ENCODE results near the gene SIPA1L2. TPM values are rescaled to one million over a fixed set of nuclear protein-coding genes. Genes with fewer than 3 reads are reported as not detected.

SIPA1L2 gene
- total RNA-seq, 1 donor from 2014 or later, result 0.13 TPM

- ChIA-PET POLR2A (no interaction called here), CTCF (no interaction called here)
- Mint-ChIP-seq H3K27me3 (no peaks in the 10 kb centered on the region), H3K27ac (no peak overlapping the region), H3K4me3 (no peak overlapping the region), H3K9me3 (no peaks in the 10 kb centered on the region), H3K36me3 (ENCODE audit: low read depth) (no peaks in the 10 kb centered on the region), H3K4me1 (peaks cover 34% of the 10 kb centered on the region)
- intact Hi-C loops (cut with micrococcal nuclease), result no loop called here
- ATAC-seq (ENCODE audit: low read depth) (no peak), DNase-seq (no peak)
- TF ChIP-seq, protein P1, sequence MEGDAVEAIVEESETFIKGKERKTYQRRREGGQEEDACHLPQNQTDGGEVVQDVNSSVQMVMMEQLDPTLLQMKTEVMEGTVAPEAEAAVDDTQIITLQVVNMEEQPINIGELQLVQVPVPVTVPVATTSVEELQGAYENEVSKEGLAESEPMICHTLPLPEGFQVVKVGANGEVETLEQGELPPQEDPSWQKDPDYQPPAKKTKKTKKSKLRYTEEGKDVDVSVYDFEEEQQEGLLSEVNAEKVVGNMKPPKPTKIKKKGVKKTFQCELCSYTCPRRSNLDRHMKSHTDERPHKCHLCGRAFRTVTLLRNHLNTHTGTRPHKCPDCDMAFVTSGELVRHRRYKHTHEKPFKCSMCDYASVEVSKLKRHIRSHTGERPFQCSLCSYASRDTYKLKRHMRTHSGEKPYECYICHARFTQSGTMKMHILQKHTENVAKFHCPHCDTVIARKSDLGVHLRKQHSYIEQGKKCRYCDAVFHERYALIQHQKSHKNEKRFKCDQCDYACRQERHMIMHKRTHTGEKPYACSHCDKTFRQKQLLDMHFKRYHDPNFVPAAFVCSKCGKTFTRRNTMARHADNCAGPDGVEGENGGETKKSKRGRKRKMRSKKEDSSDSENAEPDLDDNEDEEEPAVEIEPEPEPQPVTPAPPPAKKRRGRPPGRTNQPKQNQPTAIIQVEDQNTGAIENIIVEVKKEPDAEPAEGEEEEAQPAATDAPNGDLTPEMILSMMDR (IDR thresholded peaks at IDR 0.05), result no peak
Observed at GRCh38 chr1:232593717-232594502, 36.0 kb downstream of the SIPA1L2 start.

GRCh38 chr1:232591344-232591743 lies 38.6 kb downstream of the SIPA1L2 start:
- DNase-seq, result no peak
- intact Hi-C loops (cut with micrococcal nuclease), result loop anchor here (2.0 kb wide), 1 partner anchor 37 kb away; no protein-coding TSS in a partner anchor
- no peaks in the 10 kb centered on the region for H3K27me3 Mint-ChIP-seq
- H3K9me3 Mint-ChIP-seq, result no peaks in the 10 kb centered on the region
- ChIA-PET POLR2A (no interaction called here), CTCF (no interaction called here)
- TF ChIP-seq, protein P1 (IDR thresholded peaks at IDR 0.05), result no peak
- H3K27ac Mint-ChIP-seq, result no peak overlapping the region
- peaks cover 24% of the 10 kb centered on the region for H3K4me1 Mint-ChIP-seq
- no peak overlapping the region for H3K4me3 Mint-ChIP-seq
- no peaks in the 10 kb centered on the region for H3K36me3 Mint-ChIP-seq (ENCODE audit: low read depth)
- no peak for ATAC-seq (ENCODE audit: low read depth)

GRCh38 chr1:232590744-232591082 lies 39.2 kb downstream of the SIPA1L2 start:
- no peak for DNase-seq
- H3K27ac Mint-ChIP-seq, result peak overlapping the region; percentile 36
- TF ChIP-seq, protein P1 (IDR thresholded peaks at IDR 0.05), result no peak
- POLR2A ChIA-PET, result no interaction called here
- no peak for ATAC-seq (ENCODE audit: low read depth)
- H3K4me3 Mint-ChIP-seq, result peak overlapping the region; percentile 5
- no peaks in the 10 kb centered on the region for H3K36me3 Mint-ChIP-seq (ENCODE audit: low read depth)
- CTCF ChIA-PET, result no interaction called here
- H3K4me1 Mint-ChIP-seq, result peaks cover 20% of the 10 kb centered on the region
- intact Hi-C loops (cut with micrococcal nuclease), result loop anchor here (2.0 kb wide), 1 partner anchor 38 kb away; no protein-coding TSS in a partner anchor
- H3K27me3 Mint-ChIP-seq, result no peaks in the 10 kb centered on the region
- no peaks in the 10 kb centered on the region for H3K9me3 Mint-ChIP-seq

DNA sequence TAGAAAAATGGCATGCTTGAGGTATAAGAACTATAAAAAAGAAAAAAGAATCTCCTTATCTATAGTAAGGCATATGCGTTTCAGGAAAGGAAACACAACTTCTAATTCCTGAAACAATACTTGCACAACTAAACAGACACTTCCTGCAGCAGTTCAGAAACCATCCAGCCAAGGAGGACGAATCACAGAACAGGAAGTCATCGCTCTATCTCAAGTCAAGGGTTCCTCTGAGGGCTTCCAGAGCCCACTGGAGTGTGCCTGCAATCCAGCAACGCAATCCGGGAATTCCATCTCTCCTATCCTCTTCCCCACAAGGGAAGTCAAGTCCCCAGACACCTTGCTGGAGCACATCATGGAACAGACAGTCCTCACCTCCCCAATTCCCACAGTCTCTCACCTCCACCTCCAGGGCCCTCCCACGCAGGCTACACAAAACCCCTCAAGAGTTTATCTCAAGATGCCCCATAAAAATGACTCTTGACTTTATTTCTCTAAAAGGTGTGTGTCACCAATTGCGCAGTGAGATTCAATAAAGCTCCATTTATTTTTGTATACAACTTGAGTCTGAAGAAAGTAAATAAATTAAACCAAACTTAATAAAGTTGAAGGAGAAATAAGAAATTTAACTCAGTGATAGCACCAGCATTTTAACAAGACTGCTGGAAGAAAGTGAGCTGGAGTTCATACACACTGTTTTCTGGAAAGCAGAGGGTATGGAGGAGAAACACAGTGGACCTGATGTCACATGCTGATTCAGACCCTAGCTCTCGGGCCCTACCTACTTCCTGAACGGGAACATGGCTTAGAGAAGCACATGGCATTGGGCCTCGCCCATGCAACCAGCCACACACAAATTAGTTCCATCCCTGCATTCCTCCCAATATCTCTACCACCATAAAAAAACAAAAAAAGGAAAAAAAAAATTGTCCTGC lies 39.9 kb downstream of the SIPA1L2 start:
- CTCF ChIA-PET, result no interaction called here
- Mint-ChIP-seq H3K36me3 (ENCODE audit: low read depth) (no peaks in the 10 kb centered on the region), H3K9me3 (no peaks in the 10 kb centered on the region), H3K27ac (peak overlapping the region; percentile 36), H3K4me3 (peak overlapping the region; percentile 5), H3K4me1 (peaks cover 20% of the 10 kb centered on the region), H3K27me3 (no peaks in the 10 kb centered on the region)
- ATAC-seq (ENCODE audit: low read depth) (no peak), DNase-seq (no peak)
- TF ChIP-seq, protein P1 (IDR thresholded peaks at IDR 0.05), result no peak
- intact Hi-C loops (cut with micrococcal nuclease), result loop anchor here (2.0 kb wide), 1 partner anchor 39 kb away; no protein-coding TSS in a partner anchor
- POLR2A ChIA-PET, result no interaction called here
